Activated T-helper 2 cell treated with anti-CD3 and anti-CD28 coated beads, Interferon-gamma antibody, Interleukin-2, Interleukin-4, amounts not matched to agents 10 μg/mL and 5 μg/mL and 100 μg/mL, durations not matched to agents 14 hours and 24 hours and 36 hours (primary cell): ENCODE data around the gene ANO2. TPM values are rescaled to one million over a fixed set of nuclear protein-coding genes. Genes with fewer than 3 reads are reported as not detected.
"Not testable (repeated sequence)": the region's sequence is repeated elsewhere in the genome, so short reads cannot be mapped to it uniquely, and the experiment has no call there.

Experiments used
- DNase-seq: peaks from one replicate; pipeline ENCODE4 v3.0.0; 2021; ENCODE audit warnings: low spot score
- H3K27ac Mint-ChIP-seq: one replicate; pipeline ENCODE4 v1.8.0; 2021; ENCODE audit warnings: mixed read lengths
- H3K27me3 Mint-ChIP-seq: one replicate; pipeline ENCODE4 v1.8.0; 2021; ENCODE audit warnings: low read depth, mixed read lengths
- H3K36me3 Mint-ChIP-seq: one replicate; pipeline ENCODE4 v1.8.0; 2021; ENCODE audit warnings: low read depth, mixed read lengths
- H3K4me1 Mint-ChIP-seq: one replicate; pipeline ENCODE4 v1.8.0; 2021; ENCODE audit warnings: low read depth, mixed read lengths
- H3K4me3 Mint-ChIP-seq: one replicate; pipeline ENCODE4 v1.8.0; 2021; ENCODE audit warnings: low read depth, mild to moderate bottlenecking, moderate library complexity, mixed read lengths
- H3K9me3 Mint-ChIP-seq: one replicate; pipeline ENCODE4 v1.8.0; 2021; ENCODE audit warnings: mixed read lengths
- intact Hi-C: fragments of 100-400 bp; cut with micrococcal nuclease; formaldehyde crosslinking; loops from one replicate; pipeline ENCODE4 v1.15.1; 2023
- total RNA-seq: library from RNA; stranded (reverse); gene quantifications from 2 replicates; pipeline ENCODE4 v1.2.3, GENCODE V29; 2022

Gene ANO2
- total RNA-seq, 1 donor from 2014 or later = not detected

GRCh38 chr12:5887819-5888218, 57.2 kb downstream of the ANO2 start:
- H3K27me3 Mint-ChIP-seq = peaks cover 19% of the 10 kb centered on the region
- DNase-seq, H3K27ac Mint-ChIP-seq, intact Hi-C loops, H3K4me1 Mint-ChIP-seq, H3K36me3 Mint-ChIP-seq, H3K9me3 Mint-ChIP-seq: not testable (repeated sequence)
- H3K4me3 Mint-ChIP-seq = peak overlapping the region; percentile 35

- DNase-seq = no peak
- Mint-ChIP-seq H3K4me3 (no peak overlapping the region), H3K4me1 (peaks cover 4% of the 10 kb centered on the region), H3K9me3 (no peaks in the 10 kb centered on the region), H3K36me3 (no peaks in the 10 kb centered on the region), H3K27ac (no peak overlapping the region), H3K27me3 (peaks cover 24% of the 10 kb centered on the region)
- intact Hi-C loops = no loop called here
These were observed 60.2 kb downstream of the ANO2 start for GRCh38 chr12:5884866-5885265.

- no peak for DNase-seq
- H3K36me3 Mint-ChIP-seq = no peaks in the 10 kb centered on the region
- H3K4me1 Mint-ChIP-seq = peaks cover 4% of the 10 kb centered on the region
- H3K27me3 Mint-ChIP-seq = peaks cover 24% of the 10 kb centered on the region
- H3K4me3 Mint-ChIP-seq = no peak overlapping the region
- intact Hi-C loops = no loop called here
- no peaks in the 10 kb centered on the region for H3K9me3 Mint-ChIP-seq
- no peak overlapping the region for H3K27ac Mint-ChIP-seq
These were observed 60.8 kb downstream of the ANO2 start for GRCh38 chr12:5884285-5884684.

GRCh38 chr12:5882511-5883190, 62.4 kb downstream of the ANO2 start:
- Mint-ChIP-seq H3K4me3 (no peak overlapping the region), H3K27ac (no peak overlapping the region), H3K9me3 (no peaks in the 10 kb centered on the region), H3K36me3 (no peaks in the 10 kb centered on the region), H3K4me1 (no peaks in the 10 kb centered on the region), H3K27me3 (peaks cover 16% of the 10 kb centered on the region)
- DNase-seq = no peak
- intact Hi-C loops = no loop called here

GRCh38 chr12:5881666-5882065, 63.4 kb downstream of the ANO2 start:
- H3K4me3 Mint-ChIP-seq = no peak overlapping the region
- no peaks in the 10 kb centered on the region for H3K36me3 Mint-ChIP-seq

GRCh38 chr12:5881101-5881606, 63.9 kb downstream of the ANO2 start:
- DNase-seq = no peak
- H3K36me3 Mint-ChIP-seq = no peaks in the 10 kb centered on the region
- no peaks in the 10 kb centered on the region for H3K4me1 Mint-ChIP-seq
- no peak overlapping the region for H3K4me3 Mint-ChIP-seq
- H3K27ac Mint-ChIP-seq = no peak overlapping the region
- no peaks in the 10 kb centered on the region for H3K9me3 Mint-ChIP-seq
- H3K27me3 Mint-ChIP-seq = peaks cover 10% of the 10 kb centered on the region
- intact Hi-C loops = no loop called here

More at GRCh38 chr12:5881666-5882065, 63.4 kb downstream of the ANO2 start:
- H3K4me1 Mint-ChIP-seq = no peaks in the 10 kb centered on the region
- H3K27me3 Mint-ChIP-seq = peaks cover 12% of the 10 kb centered on the region
- no peak overlapping the region for H3K27ac Mint-ChIP-seq
- intact Hi-C loops = no loop called here
- no peak for DNase-seq
- no peaks in the 10 kb centered on the region for H3K9me3 Mint-ChIP-seq

- Mint-ChIP-seq H3K27ac (no peak overlapping the region), H3K27me3 (no peaks in the 10 kb centered on the region), H3K4me1 (no peaks in the 10 kb centered on the region), H3K9me3 (no peaks in the 10 kb centered on the region), H3K36me3 (no peaks in the 10 kb centered on the region), H3K4me3 (no peak overlapping the region)
- intact Hi-C loops = no loop called here
- DNase-seq = no peak
These were observed 69.2 kb downstream of the ANO2 start for GRCh38 chr12:5875851-5876250.

- Mint-ChIP-seq H3K36me3 (no peaks in the 10 kb centered on the region), H3K27me3 (no peaks in the 10 kb centered on the region), H3K4me1 (no peaks in the 10 kb centered on the region), H3K9me3 (no peaks in the 10 kb centered on the region), H3K4me3 (no peak overlapping the region), H3K27ac (no peak overlapping the region)
- intact Hi-C loops = no loop called here
- no peak for DNase-seq
These were observed 70.5 kb downstream of the ANO2 start for GRCh38 chr12:5874514-5874913.

GRCh38 chr12:5873281-5873919, 71.7 kb downstream of the ANO2 start:
- DNase-seq = no peak
- Mint-ChIP-seq H3K27me3 (no peaks in the 10 kb centered on the region), H3K9me3 (no peaks in the 10 kb centered on the region), H3K4me1 (no peaks in the 10 kb centered on the region), H3K27ac (no peak overlapping the region), H3K4me3 (no peak overlapping the region), H3K36me3 (no peaks in the 10 kb centered on the region)
- intact Hi-C loops = no loop called here

GRCh38 chr12:5872745-5873144, 72.3 kb downstream of the ANO2 start:
- intact Hi-C loops = no loop called here
- no peaks in the 10 kb centered on the region for H3K27me3 Mint-ChIP-seq
- no peak overlapping the region for H3K27ac Mint-ChIP-seq
- H3K4me1 Mint-ChIP-seq = no peaks in the 10 kb centered on the region
- H3K36me3 Mint-ChIP-seq = no peaks in the 10 kb centered on the region
- H3K4me3 Mint-ChIP-seq = no peak overlapping the region
- H3K9me3 Mint-ChIP-seq = no peaks in the 10 kb centered on the region
- no peak for DNase-seq

GRCh38 chr12:5871741-5872140, 73.3 kb downstream of the ANO2 start:
- Mint-ChIP-seq H3K4me3 (no peak overlapping the region), H3K27me3 (no peaks in the 10 kb centered on the region), H3K4me1 (no peaks in the 10 kb centered on the region), H3K27ac (no peak overlapping the region), H3K36me3 (no peaks in the 10 kb centered on the region), H3K9me3 (no peaks in the 10 kb centered on the region)
- intact Hi-C loops = no loop called here
- no peak for DNase-seq

GRCh38 chr12:5870183-5870582, 74.9 kb downstream of the ANO2 start:
- Mint-ChIP-seq H3K27ac (no peak overlapping the region), H3K27me3 (no peaks in the 10 kb centered on the region), H3K9me3 (no peaks in the 10 kb centered on the region), H3K4me3 (no peak overlapping the region), H3K4me1 (no peaks in the 10 kb centered on the region), H3K36me3 (no peaks in the 10 kb centered on the region)
- intact Hi-C loops = no loop called here
- no peak for DNase-seq

- no peaks in the 10 kb centered on the region for H3K27me3 Mint-ChIP-seq
- no peaks in the 10 kb centered on the region for H3K36me3 Mint-ChIP-seq
- intact Hi-C loops = no loop called here
- H3K4me1 Mint-ChIP-seq = no peaks in the 10 kb centered on the region
- H3K9me3 Mint-ChIP-seq = no peaks in the 10 kb centered on the region
- no peak overlapping the region for H3K4me3 Mint-ChIP-seq
- no peak overlapping the region for H3K27ac Mint-ChIP-seq
- no peak for DNase-seq
These were observed 76.3 kb downstream of the ANO2 start for GRCh38 chr12:5868625-5869295.
